A549 (cell line): ENCODE measurements around the gene SPAG9. TPM values are rescaled to one million over a fixed set of nuclear protein-coding genes. Genes with fewer than 3 reads are reported as not detected.

Experiments used
- ATAC-seq, 2 experiments: fragments of 200-7000 bp in 1 of 2; fragments of >200 bp in 1 of 2; cut with Nextera tagmentation in 1 of 2; cut with Tn5 transposase in 1 of 2; 3 replicates each; pipeline versions ENCODE4 v1.8.0 to v1.9.1; 2018 to 2020; ENCODE audit warnings: mild to moderate bottlenecking in 1 of 2, moderate library complexity in 1 of 2
- CTCF ChIA-PET: fragments of 300-600 bp; sonication (Branson Sonifier 250); formaldehyde crosslinking; extraction: SDS; loops from one replicate; lab custom pipeline; 2021; ENCODE audit warnings: antibody characterized with exemption, inconsistent platforms; lab: Yijun Ruan, JAX
- POLR2A ChIA-PET: fragments of 350-600 bp; formaldehyde crosslinking; extraction: SDS; loops from one replicate; lab custom pipeline; 2021; ENCODE audit warnings: antibody characterized with exemption, inconsistent platforms; lab: Yijun Ruan, JAX
- DNase-seq, 2 experiments: peaks; one replicate each; pipeline versions ENCODE4 v3.0.0 to v3.0.0-alpha.2; 2011 to 2016; ENCODE audit warnings: low read depth in 1 of 2, low spot score in 1 of 2
- FAIRE-seq: peaks from 2 replicates; lab custom pipeline; 2011; peaks lifted over from hg19 to GRCh38; lab: Jason Lieb, UNC
- H3K27ac ChIP-seq, 2 experiments: fragments of >200 bp; sonication (Bioruptor Twin); formaldehyde crosslinking; 3 replicates each; pipeline ENCODE4 v1.5.1; 2016 to 2017
- H3K4me1 ChIP-seq: fragments of >200 bp; sonication (Bioruptor Twin); formaldehyde crosslinking; 3 replicates; pipeline ENCODE4 v1.6.1; 2016
- H3K4me2 ChIP-seq: fragments of >200 bp; sonication (Bioruptor Twin); formaldehyde crosslinking; 3 replicates; pipeline ENCODE4 v1.6.1; 2016
- H3K4me3 ChIP-seq: fragments of >200 bp; sonication (Bioruptor Twin); formaldehyde crosslinking; 3 replicates; pipeline ENCODE4 v1.5.1; 2016
- H3K9me3 ChIP-seq: fragments of >200 bp; sonication (Bioruptor Twin); formaldehyde crosslinking; 3 replicates; pipeline ENCODE4 v1.6.1; 2016
- BHLHE40 ChIP-seq: IDR thresholded peaks from 2 replicates; pipeline ENCODE4 v1.6.1; 2012; ENCODE audit warnings: low read depth, low read length, inconsistent platforms
- FOSB ChIP-seq: fragments of 250-450 bp; sonication (Bioruptor Pico); IDR thresholded peaks from 2 replicates; pipeline ENCODE4 v1.5.0; 2020; ENCODE audit warnings: mild to moderate bottlenecking, moderate library complexity
- FOSL2 ChIP-seq, 2 experiments: fragments of 450-650 bp in 1 of 2; fragments of >200 bp in 1 of 2; sonication (Bioruptor Twin) in 1 of 2; formaldehyde crosslinking; IDR thresholded peaks; 2 replicates each; pipeline versions ENCODE4 v1.5.0 to v1.6.1; 2016 to 2020; ENCODE audit warnings: mild to moderate bottlenecking in 1 of 2, moderate library complexity in 1 of 2
- GATA3 ChIP-seq: IDR thresholded peaks from 2 replicates; pipeline ENCODE4 v1.6.1; 2012; ENCODE audit warnings: borderline replicate concordance
- HDAC2 ChIP-seq: fragments of 200-600 bp; sonication (generic); IDR thresholded peaks from 2 replicates; pipeline ENCODE4 v1.6.1; 2016
- HEYL ChIP-seq: fragments of 250-450 bp; sonication (Bioruptor Pico); IDR thresholded peaks from 2 replicates; pipeline ENCODE4 v1.8.0; 2021; ENCODE audit warnings: mild to moderate bottlenecking, moderate library complexity
- HOXB5 ChIP-seq: fragments of 250-450 bp; sonication (Bioruptor Pico); IDR thresholded peaks from 2 replicates; pipeline ENCODE4 v1.5.0; 2020; ENCODE audit warnings: mild to moderate bottlenecking, moderate library complexity
- KDM5A ChIP-seq: fragments of 200-600 bp; sonication (generic); IDR thresholded peaks from 2 replicates; pipeline ENCODE4 v1.6.1; 2016; ENCODE audit warnings: antibody characterized with exemption, mild to moderate bottlenecking
- MAZ ChIP-seq: fragments of 150-350 bp; IDR thresholded peaks from 2 replicates; pipeline ENCODE4 v1.6.1; 2014; ENCODE audit warnings: antibody characterized with exemption, low read depth, low read length, borderline replicate concordance
- NPAS2 ChIP-seq: fragments of 250-450 bp; sonication (Bioruptor Pico); IDR thresholded peaks from 2 replicates; pipeline ENCODE4 v1.8.0; 2022; ENCODE audit warnings: mild to moderate bottlenecking, moderate library complexity, borderline replicate concordance
- NR3C1 ChIP-seq: fragments of >200 bp; sonication (Bioruptor Twin); formaldehyde crosslinking; IDR thresholded peaks from 3 replicates; pipeline ENCODE4 v1.6.1; 2017
- POLR2A ChIP-seq: IDR thresholded peaks from 2 replicates; pipeline ENCODE4 v1.6.1; 2012; ENCODE audit warnings: mild to moderate bottlenecking, low read length
- RCOR1 ChIP-seq: fragments of 150-350 bp; IDR thresholded peaks from 2 replicates; pipeline ENCODE4 v1.6.1; 2014; ENCODE audit warnings: antibody characterized with exemption, low read length, low read depth
- SMC3 ChIP-seq: fragments of >200 bp; sonication (Bioruptor Twin); formaldehyde crosslinking; IDR thresholded peaks from 3 replicates; pipeline ENCODE4 v1.6.1; 2018; ENCODE audit warnings: inconsistent platforms
- TFCP2L1 ChIP-seq: fragments of 250-450 bp; sonication (Bioruptor Pico); IDR thresholded peaks from 2 replicates; pipeline ENCODE4 v1.5.0; 2021; ENCODE audit warnings: mild to moderate bottlenecking
- TP53 ChIP-seq: fragments of 250-450 bp; sonication (Bioruptor Pico); IDR thresholded peaks from 2 replicates; pipeline ENCODE4 v1.5.0; 2021; ENCODE audit warnings: mild to moderate bottlenecking, moderate library complexity
- ZC3H11A ChIP-seq: fragments of 450-650 bp; IDR thresholded peaks from 2 replicates; pipeline ENCODE4 v1.6.1; 2014; ENCODE audit warnings: antibody characterized with exemption, mild to moderate bottlenecking
- WGBS: methylation state at CpG from one replicate; pipeline ENCODE4 v1.1.6; 2017; ENCODE audit errors: missing lambda C conversion rate; 5-methylcytosine and 5-hydroxymethylcytosine counted together
- polyA plus RNA-seq, 4 experiments: library from polyadenylated mRNA; depleted of rRNA in 3 of 4; stranded (reverse); fragments of >200 nt; fragmentation: RNase III in 1 of 4; extraction: RNeasy Plus Mini Kit Qiagen cat#74134 plus additional on column Dnase treatment in 1 of 4; gene quantifications; 2 replicates in 3 of 4; 3 replicates in 1 of 4; pipeline ENCODE4 v1.2.3, GENCODE V29; 2011 to 2017
- TF ChIP-seq, protein P1 (sequence below): fragments of 200-600 bp; sonication (generic); IDR thresholded peaks from 2 replicates; pipeline ENCODE4 v1.6.1; 2016; ENCODE audit warnings: antibody characterized with exemption, mild to moderate bottlenecking, moderate library complexity
- TF ChIP-seq, protein P2 (sequence below): fragments of 250-450 bp; sonication (Bioruptor Pico); IDR thresholded peaks from 2 replicates; pipeline ENCODE4 v1.5.0; 2021; ENCODE audit warnings: mild to moderate bottlenecking, moderate library complexity, borderline replicate concordance
- TF ChIP-seq, protein P3 (sequence below): IDR thresholded peaks from 2 replicates; pipeline ENCODE4 v1.6.1; 2012
- TF ChIP-seq, protein P4 (sequence below): fragments of >200 bp; sonication (Bioruptor Twin); formaldehyde crosslinking; IDR thresholded peaks from 2 replicates; pipeline ENCODE4 v1.6.1; 2016
- TF ChIP-seq, protein P5 (sequence below): fragments of 250-450 bp; sonication (Bioruptor Pico); IDR thresholded peaks from 2 replicates; pipeline ENCODE4 v1.5.0; 2020; ENCODE audit warnings: low read depth, mild to moderate bottlenecking, moderate library complexity

Gene SPAG9
- polyA plus RNA-seq, 2 of the 4 experiments (the other 2 are of a cell fraction), result 69.0 to 71.1 TPM

DNA sequence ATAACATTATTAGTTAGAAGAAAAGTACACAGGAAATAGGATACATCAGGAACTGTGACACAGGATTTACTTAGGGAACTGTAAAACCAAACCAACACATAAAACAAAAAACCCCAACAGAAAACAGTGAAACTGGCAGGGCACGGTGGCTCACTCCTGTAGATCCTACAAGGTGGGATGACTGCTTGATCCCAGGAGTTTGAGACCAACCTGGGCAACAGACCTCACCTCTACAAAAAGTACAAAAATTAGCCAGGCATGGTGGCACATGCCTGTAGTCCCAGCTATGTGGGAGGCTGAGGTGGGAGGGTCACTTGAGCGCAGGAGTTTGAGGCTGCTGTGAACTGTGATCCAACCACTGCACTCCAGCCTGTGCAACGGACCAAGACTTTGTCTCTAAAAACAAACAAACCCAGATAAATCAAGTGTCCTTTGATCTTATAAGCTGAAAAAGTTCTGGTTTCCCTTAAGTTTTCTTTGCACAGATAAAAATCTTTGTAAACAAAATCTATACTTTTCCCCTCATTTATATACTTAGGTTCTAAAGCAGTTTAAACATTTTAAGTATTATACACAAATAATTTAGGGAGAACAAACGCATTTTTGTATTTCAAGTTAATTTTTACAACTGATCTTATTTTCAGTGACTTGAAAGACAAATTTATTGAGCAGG is 143.0 kb downstream of the SPAG9 start:
- Histone ChIP-seq H3K27ac (no peak overlapping the region), H3K9me3 (no peaks in the 10 kb centered on the region), H3K4me1 (no peaks in the 10 kb centered on the region), H3K4me3 (no peak overlapping the region), H3K4me2 (no peak overlapping the region)
- ATAC-seq (no peak), DNase-seq (no peak), FAIRE-seq (peak; percentile 18)
- POLR2A ChIA-PET, result interaction anchor here (0.5 kb wide), 1 partner anchor 217 kb away, joined by 3 read pairs; no protein-coding TSS in a partner anchor
- WGBS, result 63% methylated on average over 4 of the region's 4 CpGs
- no peak for TF ChIP-seq HDAC2
- TF ChIP-seq HEYL, result no peak
- no peak for TF ChIP-seq FOSL2 (IDR thresholded peaks at IDR 0.05)
- no peak for TF ChIP-seq FOSL2 (CRISPR knock-in tag; IDR thresholded peaks at IDR 0.05)
- no peak for TF ChIP-seq FOSB (CRISPR knock-in tag)
- TF ChIP-seq SMC3, result no peak
- no peak for TF ChIP-seq ZC3H11A
- TF ChIP-seq GATA3, result no peak
- TF ChIP-seq, protein P1, sequence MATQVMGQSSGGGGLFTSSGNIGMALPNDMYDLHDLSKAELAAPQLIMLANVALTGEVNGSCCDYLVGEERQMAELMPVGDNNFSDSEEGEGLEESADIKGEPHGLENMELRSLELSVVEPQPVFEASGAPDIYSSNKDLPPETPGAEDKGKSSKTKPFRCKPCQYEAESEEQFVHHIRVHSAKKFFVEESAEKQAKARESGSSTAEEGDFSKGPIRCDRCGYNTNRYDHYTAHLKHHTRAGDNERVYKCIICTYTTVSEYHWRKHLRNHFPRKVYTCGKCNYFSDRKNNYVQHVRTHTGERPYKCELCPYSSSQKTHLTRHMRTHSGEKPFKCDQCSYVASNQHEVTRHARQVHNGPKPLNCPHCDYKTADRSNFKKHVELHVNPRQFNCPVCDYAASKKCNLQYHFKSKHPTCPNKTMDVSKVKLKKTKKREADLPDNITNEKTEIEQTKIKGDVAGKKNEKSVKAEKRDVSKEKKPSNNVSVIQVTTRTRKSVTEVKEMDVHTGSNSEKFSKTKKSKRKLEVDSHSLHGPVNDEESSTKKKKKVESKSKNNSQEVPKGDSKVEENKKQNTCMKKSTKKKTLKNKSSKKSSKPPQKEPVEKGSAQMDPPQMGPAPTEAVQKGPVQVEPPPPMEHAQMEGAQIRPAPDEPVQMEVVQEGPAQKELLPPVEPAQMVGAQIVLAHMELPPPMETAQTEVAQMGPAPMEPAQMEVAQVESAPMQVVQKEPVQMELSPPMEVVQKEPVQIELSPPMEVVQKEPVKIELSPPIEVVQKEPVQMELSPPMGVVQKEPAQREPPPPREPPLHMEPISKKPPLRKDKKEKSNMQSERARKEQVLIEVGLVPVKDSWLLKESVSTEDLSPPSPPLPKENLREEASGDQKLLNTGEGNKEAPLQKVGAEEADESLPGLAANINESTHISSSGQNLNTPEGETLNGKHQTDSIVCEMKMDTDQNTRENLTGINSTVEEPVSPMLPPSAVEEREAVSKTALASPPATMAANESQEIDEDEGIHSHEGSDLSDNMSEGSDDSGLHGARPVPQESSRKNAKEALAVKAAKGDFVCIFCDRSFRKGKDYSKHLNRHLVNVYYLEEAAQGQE, result no peak
- TF ChIP-seq POLR2A, result no peak
- CTCF ChIA-PET, result interaction anchor here (1.0 to 3.4 kb wide), 7 partner anchors 23 to 195 kb away, joined by 3 to 24 read pairs (median 5); partner anchors contain the start of gene NME1

DNA sequence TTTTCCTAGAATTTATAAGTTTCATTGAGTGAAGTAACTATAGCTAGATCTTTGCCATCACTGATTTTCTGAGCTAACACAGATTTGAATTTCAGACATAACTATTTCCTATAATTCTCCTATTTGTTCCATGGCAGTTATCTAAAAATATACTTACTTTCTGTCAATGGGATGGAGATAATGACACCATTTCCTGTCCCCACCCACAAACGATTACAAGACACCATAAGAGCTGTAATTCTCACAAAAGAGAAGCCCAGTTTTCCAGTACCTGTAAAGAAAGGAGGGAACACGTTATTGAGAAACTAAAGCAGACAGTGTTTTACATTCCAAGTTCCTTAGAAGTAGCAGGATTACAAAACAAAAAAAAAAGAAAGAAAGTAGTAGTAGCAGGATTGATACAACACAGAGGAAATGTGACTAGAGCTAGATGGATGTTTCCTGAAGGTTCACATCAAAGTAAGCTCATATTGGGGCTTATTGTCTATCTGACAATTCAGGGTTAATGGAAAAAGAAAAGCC is 143.7 kb downstream of the SPAG9 start:
- H3K9me3 ChIP-seq, result no peaks in the 10 kb centered on the region
- 60% methylated on average over 2 of the region's 2 CpGs for WGBS
- ChIA-PET POLR2A (interaction anchor here (0.5 kb wide), 1 partner anchor 216 kb away, joined by 3 read pairs; no protein-coding TSS in a partner anchor), CTCF (interaction anchor here (1.1 to 3.4 kb wide), 6 partner anchors 23 to 194 kb away, joined by 3 to 24 read pairs (median 5); no protein-coding TSS in a partner anchor)
- TF ChIP-seq TFCP2L1 (CRISPR knock-in tag) (no peak), KDM5A (no peak), MAZ (no peak), HOXB5 (CRISPR knock-in tag) (no peak), TP53 (CRISPR knock-in tag) (no peak), ZC3H11A (no peak), BHLHE40 (no peak), GATA3 (no peak), NPAS2 (no peak), RCOR1 (no peak), POLR2A (no peak), NR3C1 (no peak), FOSB (CRISPR knock-in tag) (no peak)
- TF ChIP-seq, protein P2, sequence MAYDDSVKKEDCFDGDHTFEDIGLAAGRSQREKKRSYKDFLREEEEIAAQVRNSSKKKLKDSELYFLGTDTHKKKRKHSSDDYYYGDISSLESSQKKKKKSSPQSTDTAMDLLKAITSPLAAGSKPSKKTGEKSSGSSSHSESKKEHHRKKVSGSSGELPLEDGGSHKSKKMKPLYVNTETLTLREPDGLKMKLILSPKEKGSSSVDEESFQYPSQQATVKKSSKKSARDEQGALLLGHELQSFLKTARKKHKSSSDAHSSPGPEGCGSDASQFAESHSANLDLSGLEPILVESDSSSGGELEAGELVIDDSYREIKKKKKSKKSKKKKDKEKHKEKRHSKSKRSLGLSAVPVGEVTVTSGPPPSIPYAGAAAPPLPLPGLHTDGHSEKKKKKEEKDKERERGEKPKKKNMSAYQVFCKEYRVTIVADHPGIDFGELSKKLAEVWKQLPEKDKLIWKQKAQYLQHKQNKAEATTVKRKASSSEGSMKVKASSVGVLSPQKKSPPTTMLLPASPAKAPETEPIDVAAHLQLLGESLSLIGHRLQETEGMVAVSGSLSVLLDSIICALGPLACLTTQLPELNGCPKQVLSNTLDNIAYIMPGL (CRISPR knock-in tag), result no peak
- TF ChIP-seq, protein P3, sequence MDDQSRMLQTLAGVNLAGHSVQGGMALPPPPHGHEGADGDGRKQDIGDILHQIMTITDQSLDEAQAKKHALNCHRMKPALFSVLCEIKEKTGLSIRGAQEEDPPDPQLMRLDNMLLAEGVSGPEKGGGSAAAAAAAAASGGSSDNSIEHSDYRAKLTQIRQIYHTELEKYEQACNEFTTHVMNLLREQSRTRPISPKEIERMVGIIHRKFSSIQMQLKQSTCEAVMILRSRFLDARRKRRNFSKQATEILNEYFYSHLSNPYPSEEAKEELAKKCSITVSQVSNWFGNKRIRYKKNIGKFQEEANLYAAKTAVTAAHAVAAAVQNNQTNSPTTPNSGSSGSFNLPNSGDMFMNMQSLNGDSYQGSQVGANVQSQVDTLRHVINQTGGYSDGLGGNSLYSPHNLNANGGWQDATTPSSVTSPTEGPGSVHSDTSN, result no peak
- TF ChIP-seq, protein P4, sequence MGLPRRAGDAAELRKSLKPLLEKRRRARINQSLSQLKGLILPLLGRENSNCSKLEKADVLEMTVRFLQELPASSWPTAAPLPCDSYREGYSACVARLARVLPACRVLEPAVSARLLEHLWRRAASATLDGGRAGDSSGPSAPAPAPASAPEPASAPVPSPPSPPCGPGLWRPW, result no peak
- TF ChIP-seq, protein P5, sequence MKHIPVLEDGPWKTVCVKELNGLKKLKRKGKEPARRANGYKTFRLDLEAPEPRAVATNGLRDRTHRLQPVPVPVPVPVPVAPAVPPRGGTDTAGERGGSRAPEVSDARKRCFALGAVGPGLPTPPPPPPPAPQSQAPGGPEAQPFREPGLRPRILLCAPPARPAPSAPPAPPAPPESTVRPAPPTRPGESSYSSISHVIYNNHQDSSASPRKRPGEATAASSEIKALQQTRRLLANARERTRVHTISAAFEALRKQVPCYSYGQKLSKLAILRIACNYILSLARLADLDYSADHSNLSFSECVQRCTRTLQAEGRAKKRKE, result no peak
- TF ChIP-seq, protein P1, result no peak
- no peak overlapping the region for H3K27ac ChIP-seq
- H3K4me1 ChIP-seq, result no peaks in the 10 kb centered on the region
- FAIRE-seq (peak; percentile 23), ATAC-seq (no peak), DNase-seq (no peak)
- H3K4me3 ChIP-seq, result no peak overlapping the region
- no peak overlapping the region for H3K4me2 ChIP-seq
